Mesangial cell (primary cell): ENCODE measurements around the gene PPP1R2C. TPM values are rescaled to one million over a fixed set of nuclear protein-coding genes. Genes with fewer than 3 reads are reported as not detected.

Experiments used
- total RNA-seq: library from RNA; depleted of rRNA; stranded (reverse); fragments of >200 nt; gene quantifications from 2 replicates; pipeline ENCODE4 v1.2.3, GENCODE V29; 2015

The PPP1R2C gene
- not detected in 2 replicates for total RNA-seq

GRCh38 chrX:42778096-42778495 lies at the start of gene PPP1R2C:
Gene PPP1R2C (minus strand): TSS chrX:42778163. CDS start chrX:42778079, 84 bp downstream.

